Mesenchymal stem cell (in vitro differentiated cells and primary cell): ENCODE results near the gene ATG4C.
"Not testable (repeated sequence)": the region's sequence is repeated elsewhere in the genome, so short reads cannot be mapped to it uniquely, and the experiment has no call there.

ENCODE experiments used
- DNase-seq: peaks from one replicate; pipeline ENCODE4 v3.0.0-alpha.2; 2013
- H2AFZ ChIP-seq: one replicate; pipeline ENCODE4 v1.6.1; 2013; ENCODE audit warnings: low read depth, mild to moderate bottlenecking, control low read depth, inconsistent platforms, low read length, moderate library complexity
- H2AK5ac ChIP-seq: 2 replicates; pipeline ENCODE4 v1.6.1; 2013; ENCODE audit warnings: low read length, moderate library complexity, mild to moderate bottlenecking, inconsistent platforms; ENCODE audit not compliant: severe bottlenecking
- H2BK120ac ChIP-seq: one replicate; pipeline ENCODE4 v1.6.1; 2013; ENCODE audit warnings: low read depth, mild to moderate bottlenecking, inconsistent platforms, low read length, moderate library complexity
- H2BK12ac ChIP-seq, 2 experiments: one replicate each; pipeline ENCODE4 v1.6.1; 2013; ENCODE audit warnings: inconsistent platforms in 2 of 2, low read length in 2 of 2, mild to moderate bottlenecking in 2 of 2, moderate library complexity in 2 of 2, control low read depth in 1 of 2
- H2BK15ac ChIP-seq: one replicate; pipeline ENCODE4 v1.6.1; 2013; ENCODE audit warnings: mild to moderate bottlenecking, low read depth, inconsistent platforms; ENCODE audit not compliant: poor library complexity, severe bottlenecking
- H2BK5ac ChIP-seq: 2 replicates; pipeline ENCODE4 v1.6.1; 2013; ENCODE audit warnings: low read depth, mild to moderate bottlenecking, low read length, control low read depth, inconsistent platforms; ENCODE audit not compliant: poor library complexity, severe bottlenecking
- H3K14ac ChIP-seq, 2 experiments: one replicate each; pipeline ENCODE4 v1.6.1; 2013; ENCODE audit warnings: inconsistent platforms in 2 of 2, low read length in 2 of 2, control low read depth in 1 of 2, mild to moderate bottlenecking in 1 of 2, moderate library complexity in 1 of 2
- H3K18ac ChIP-seq, 2 experiments: one replicate each; pipeline ENCODE4 v1.6.1; 2013; ENCODE audit warnings: inconsistent platforms in 2 of 2, low read length in 2 of 2, control low read depth in 1 of 2, low read depth in 1 of 2, mild to moderate bottlenecking in 1 of 2
- H3K23ac ChIP-seq, 2 experiments: one replicate each; pipeline ENCODE4 v1.6.1; 2013; ENCODE audit warnings: inconsistent platforms in 2 of 2, low read length in 2 of 2, mild to moderate bottlenecking in 2 of 2, moderate library complexity in 2 of 2, control low read depth in 1 of 2
- H3K27ac ChIP-seq: 2 replicates; pipeline ENCODE4 v1.5.1; 2013; ENCODE audit warnings: mild to moderate bottlenecking, moderate library complexity, low read length, control low read depth, inconsistent platforms; ENCODE audit not compliant: poor library complexity, severe bottlenecking
- H3K27me3 ChIP-seq, 2 experiments: 2 replicates each; pipeline versions ENCODE4 v1.6.1 to v1.7.0; 2013; ENCODE audit warnings: low read length in 2 of 2, mild to moderate bottlenecking in 2 of 2, moderate library complexity in 2 of 2, control low read depth in 1 of 2, inconsistent platforms in 1 of 2; ENCODE audit not compliant: control insufficient read depth in 1 of 2, insufficient read depth in 1 of 2
- H3K36me3 ChIP-seq, 2 experiments: 2 replicates each; pipeline versions ENCODE4 v1.6.1 to v1.7.0; 2013; ENCODE audit warnings: low read length in 2 of 2, control low read depth in 1 of 2, inconsistent platforms in 1 of 2, low read depth in 1 of 2, mild to moderate bottlenecking in 1 of 2; ENCODE audit not compliant: insufficient read depth in 2 of 2, control insufficient read depth in 1 of 2
- H3K4ac ChIP-seq, 2 experiments: one replicate each; pipeline ENCODE4 v1.6.1; 2013; ENCODE audit warnings: inconsistent platforms in 2 of 2, low read length in 2 of 2, mild to moderate bottlenecking in 2 of 2, moderate library complexity in 2 of 2, control low read depth in 1 of 2, low read depth in 1 of 2
- H3K4me1 ChIP-seq: 2 replicates; pipeline ENCODE4 v1.6.1; 2013; ENCODE audit warnings: low read depth, low read length, control low read depth; ENCODE audit not compliant: control insufficient read depth, insufficient read depth
- H3K4me2 ChIP-seq: 2 replicates; pipeline ENCODE4 v1.6.1; 2013; ENCODE audit warnings: low read length, mild to moderate bottlenecking, inconsistent platforms; ENCODE audit not compliant: poor library complexity, severe bottlenecking
- H3K4me3 ChIP-seq, 2 experiments: 2 replicates each; pipeline versions ENCODE4 v1.5.1 to v1.7.0; 2013; ENCODE audit warnings: low read length in 2 of 2, mild to moderate bottlenecking in 2 of 2, control low read depth in 1 of 2, low read depth in 1 of 2; ENCODE audit not compliant: insufficient read depth in 1 of 2
- H3K79me1 ChIP-seq: replicated peaks from 2 replicates; pipeline ENCODE4 v1.6.1; 2013; ENCODE audit warnings: mild to moderate bottlenecking, control low read depth, low read length, inconsistent platforms; ENCODE audit not compliant: poor library complexity, severe bottlenecking
- H3K9ac ChIP-seq: 2 replicates; pipeline ENCODE4 v1.7.0; 2013; ENCODE audit warnings: mild to moderate bottlenecking, low read length, moderate library complexity
- H3K9me3 ChIP-seq: 2 replicates; pipeline ENCODE4 v1.7.0; 2013; ENCODE audit warnings: mild to moderate bottlenecking, low read length; ENCODE audit not compliant: control insufficient read depth
- H4K8ac ChIP-seq: one replicate; pipeline ENCODE4 v1.6.1; 2013; ENCODE audit warnings: inconsistent platforms, mild to moderate bottlenecking, low read length, moderate library complexity
- H4K91ac ChIP-seq: one replicate; pipeline ENCODE4 v1.6.1; 2013; ENCODE audit warnings: mild to moderate bottlenecking, low read length, inconsistent platforms
- WGBS: methylation state at CpG from one replicate; pipeline ENCODE4 v1.1.7; 2013; ENCODE audit warnings: mixed read lengths; 5-methylcytosine and 5-hydroxymethylcytosine counted together

ATG4C gene

GRCh38 chr1:62753031-62753965 is 30.6 kb upstream of the ATG4C start:
- no peak overlapping the region for H4K8ac ChIP-seq
- WGBS: 93% methylated on average over 34 of the region's 35 CpGs
- H3K23ac ChIP-seq: no peak overlapping the region
- H3K4ac ChIP-seq: no peak overlapping the region
- H3K9ac ChIP-seq: no peak overlapping the region
- DNase-seq: no peak
- no peaks in the 10 kb centered on the region for H3K4me1 ChIP-seq
- H3K27me3 ChIP-seq: no peaks in the 10 kb centered on the region
- no peak overlapping the region for H4K91ac ChIP-seq
- no peak overlapping the region for H3K27ac ChIP-seq
- H2AFZ ChIP-seq: no peak overlapping the region
- no peak overlapping the region for H2BK5ac ChIP-seq
- no peak overlapping the region for H3K4me3 ChIP-seq
- H3K14ac ChIP-seq: no peak overlapping the region
- no peak overlapping the region for H2BK15ac ChIP-seq
- no peaks in the 10 kb centered on the region for H3K9me3 ChIP-seq
- H3K4me2 ChIP-seq: no peak overlapping the region
- H3K36me3 ChIP-seq: peaks cover 0 to 3% of the 10 kb centered on the region in 2 experiments
- H2BK120ac ChIP-seq: no peak overlapping the region
- H3K18ac ChIP-seq: no peak overlapping the region
- no peak overlapping the region for H2BK12ac ChIP-seq
- no peaks in the 10 kb centered on the region for H3K79me1 ChIP-seq
- H2AK5ac ChIP-seq: no peak overlapping the region

DNA sequence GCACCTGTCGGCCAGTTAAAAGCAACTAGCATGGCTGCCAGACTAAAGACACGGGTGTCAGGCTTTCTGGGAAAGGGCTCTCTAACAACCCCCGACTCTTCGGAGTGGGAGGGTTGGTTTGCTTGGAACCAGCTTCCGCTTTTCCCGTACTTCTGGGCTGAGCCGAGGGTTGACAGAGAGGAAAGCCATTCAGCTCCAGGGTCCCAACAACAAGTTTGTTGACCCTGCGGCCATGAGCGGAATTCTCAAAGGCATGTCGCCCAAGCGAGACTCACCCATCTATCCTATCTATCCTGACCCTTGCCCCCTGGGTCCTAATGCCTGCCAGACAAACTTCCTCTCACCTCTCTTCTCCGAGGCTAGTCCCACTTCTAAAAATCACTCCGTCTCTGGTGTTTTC is 29.0 kb upstream of the ATG4C start:
- H2BK120ac ChIP-seq, H4K8ac ChIP-seq, H4K91ac ChIP-seq, H3K4me3 ChIP-seq, H3K27me3 ChIP-seq, H3K14ac ChIP-seq, H3K9me3 ChIP-seq, H3K18ac ChIP-seq, H3K79me1 ChIP-seq, H2AFZ ChIP-seq, H3K23ac ChIP-seq, H2AK5ac ChIP-seq, DNase-seq, H2BK15ac ChIP-seq, H3K4me1 ChIP-seq, H3K36me3 ChIP-seq, H3K9ac ChIP-seq, H3K4ac ChIP-seq, H3K27ac ChIP-seq, H2BK12ac ChIP-seq, H3K4me2 ChIP-seq, H2BK5ac ChIP-seq: not testable (repeated sequence)
- 82% methylated on average over 13 of the region's 13 CpGs for WGBS

DNA sequence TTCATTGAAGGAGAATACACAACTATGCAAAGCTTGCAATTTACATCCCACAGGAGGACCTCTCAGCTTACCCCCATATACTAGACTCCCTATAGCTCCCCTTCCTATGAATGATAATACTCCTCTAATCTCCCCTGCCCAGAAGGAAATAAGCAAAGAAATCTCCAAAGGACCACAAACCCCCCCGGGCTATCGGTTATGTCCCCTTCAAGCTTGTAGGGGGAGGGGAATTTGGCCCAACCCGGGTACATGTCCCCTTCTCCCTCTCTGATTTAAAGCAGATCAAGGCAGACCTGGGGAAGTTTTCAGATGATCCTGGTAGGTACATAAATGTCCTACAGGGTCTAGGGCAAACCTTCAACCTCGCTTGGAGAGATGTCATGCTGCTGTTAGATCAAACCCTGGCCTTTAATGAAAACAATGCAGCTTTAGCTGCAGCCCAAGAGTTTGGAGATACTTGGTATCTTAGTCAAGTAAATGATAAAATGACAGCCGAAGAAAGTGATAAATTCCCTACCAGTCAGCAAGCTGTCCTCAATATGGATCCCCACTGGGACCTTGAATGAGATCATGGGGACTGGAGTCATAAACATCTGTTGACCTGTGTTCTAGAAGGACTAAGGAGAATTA is 27.6 kb upstream of the ATG4C start:
- not testable (repeated sequence) for H2BK15ac ChIP-seq, H2BK120ac ChIP-seq, H2AK5ac ChIP-seq, H4K8ac ChIP-seq, H3K23ac ChIP-seq, H3K4me3 ChIP-seq, H3K4ac ChIP-seq, H2BK12ac ChIP-seq, H3K14ac ChIP-seq, H3K4me1 ChIP-seq, H2AFZ ChIP-seq, H3K18ac ChIP-seq, H3K36me3 ChIP-seq, H4K91ac ChIP-seq, H3K27ac ChIP-seq, H3K27me3 ChIP-seq, H3K9me3 ChIP-seq, H3K79me1 ChIP-seq, H3K4me2 ChIP-seq, H2BK5ac ChIP-seq, H3K9ac ChIP-seq, DNase-seq
- 77% methylated on average over 1 of the region's 5 CpGs for WGBS

DNA sequence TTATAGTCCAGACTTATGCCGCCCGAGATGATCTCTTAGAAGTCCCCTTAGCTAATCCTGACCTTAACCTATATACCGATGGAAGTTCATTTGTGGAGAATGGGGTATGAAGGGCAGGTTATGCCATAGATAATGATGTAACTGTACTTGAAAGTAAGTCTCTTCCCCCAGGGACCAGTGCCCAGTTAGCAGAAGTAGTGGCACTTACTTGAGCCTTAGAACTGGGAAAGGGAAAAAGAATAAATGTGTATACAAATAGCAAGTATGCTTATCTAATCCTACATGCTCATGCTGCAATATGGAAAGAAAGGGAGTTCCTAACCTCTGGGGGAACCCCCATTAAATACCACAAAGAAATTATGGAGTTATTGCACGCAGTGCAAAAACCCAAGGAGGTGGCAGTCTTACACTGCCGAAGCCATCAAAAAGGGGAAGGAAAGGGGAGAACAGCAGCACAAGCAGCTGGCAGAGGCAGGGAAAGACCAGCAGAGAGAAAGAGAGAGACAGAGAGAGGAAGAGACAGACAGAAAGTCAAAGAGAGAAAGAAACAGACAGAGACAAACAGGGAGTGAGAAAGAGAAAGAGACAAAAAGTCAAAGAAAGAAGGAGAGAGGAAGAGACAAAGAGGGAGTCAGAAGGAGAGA is 24.6 kb upstream of the ATG4C start:
- not testable (repeated sequence) for H3K4me3 ChIP-seq, H3K36me3 ChIP-seq, H4K8ac ChIP-seq, H3K27ac ChIP-seq, H3K79me1 ChIP-seq, H2AFZ ChIP-seq, DNase-seq, H3K4ac ChIP-seq, H3K9ac ChIP-seq, H3K23ac ChIP-seq, H3K27me3 ChIP-seq, H3K9me3 ChIP-seq, H3K14ac ChIP-seq, H3K18ac ChIP-seq, H2BK5ac ChIP-seq, H3K4me1 ChIP-seq, H2BK15ac ChIP-seq, H2BK12ac ChIP-seq, H2AK5ac ChIP-seq, H2BK120ac ChIP-seq, H4K91ac ChIP-seq, H3K4me2 ChIP-seq
- 96% methylated on average over 2 of the region's 5 CpGs for WGBS
